GM19240 (cell line): Measurements from ENCODE around the gene PYGL.
"Not testable (repeated sequence)": the region's sequence is repeated elsewhere in the genome, so short reads cannot be mapped to it uniquely, and the experiment has no call there.

Source experiments
- DNase-seq: peaks from one replicate; pipeline ENCODE4 v3.0.0; 2011; ENCODE audit warnings: low spot score; ENCODE audit not compliant: insufficient read length

The PYGL gene

GRCh38 chr14:50928002-50928635, 16.2 kb downstream of the PYGL start:
- DNase-seq, result no peak

DNA sequence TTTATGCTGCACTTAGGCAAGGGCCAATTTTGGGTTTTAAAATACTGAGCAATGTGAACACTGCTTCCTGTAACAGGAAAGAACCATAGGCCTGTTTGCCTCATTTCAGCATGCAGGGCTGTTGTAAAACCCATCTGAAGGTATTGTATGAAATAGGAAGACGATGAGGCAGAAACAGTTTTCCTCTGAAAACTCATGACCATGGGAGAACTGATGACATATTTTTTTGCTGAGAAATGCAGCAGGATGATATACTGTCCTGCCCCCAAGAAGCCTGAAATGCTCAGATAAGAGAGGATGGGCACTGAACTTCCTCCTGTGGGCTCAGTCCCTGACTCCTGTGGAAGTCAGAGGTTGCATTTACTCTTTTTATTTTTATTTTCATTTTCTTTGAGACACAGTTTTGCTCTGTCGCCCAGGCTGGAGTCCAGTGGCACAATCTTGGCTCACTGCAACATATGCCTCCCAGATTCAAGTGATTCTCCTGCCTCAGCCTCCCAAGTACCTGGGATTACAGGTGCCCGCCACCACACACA, 17.4 kb downstream of the PYGL start:
- DNase-seq, result no peak

- DNase-seq, result no peak
Observed at GRCh38 chr14:50924843-50925242, 19.4 kb downstream of the PYGL start.

DNA sequence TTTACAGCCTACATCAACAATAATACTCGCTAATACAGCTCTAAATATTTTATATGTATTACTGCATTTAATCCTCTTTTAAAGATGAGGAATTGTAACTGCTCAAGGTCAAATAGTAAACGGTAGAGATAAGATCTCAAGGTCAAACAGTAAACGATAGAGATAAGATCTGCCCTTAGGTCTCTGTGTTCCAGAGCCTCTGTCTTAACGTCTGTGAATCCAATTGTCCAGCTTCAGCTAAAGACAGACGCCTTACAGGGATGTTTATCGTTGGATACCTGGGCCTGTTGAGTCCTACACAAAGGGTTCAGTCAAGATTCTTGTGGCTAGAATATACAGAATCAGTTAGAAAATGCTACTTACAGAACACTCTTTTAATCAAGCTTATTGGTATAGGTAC, 20.0 kb downstream of the PYGL start:
- DNase-seq, result no peak

DNA sequence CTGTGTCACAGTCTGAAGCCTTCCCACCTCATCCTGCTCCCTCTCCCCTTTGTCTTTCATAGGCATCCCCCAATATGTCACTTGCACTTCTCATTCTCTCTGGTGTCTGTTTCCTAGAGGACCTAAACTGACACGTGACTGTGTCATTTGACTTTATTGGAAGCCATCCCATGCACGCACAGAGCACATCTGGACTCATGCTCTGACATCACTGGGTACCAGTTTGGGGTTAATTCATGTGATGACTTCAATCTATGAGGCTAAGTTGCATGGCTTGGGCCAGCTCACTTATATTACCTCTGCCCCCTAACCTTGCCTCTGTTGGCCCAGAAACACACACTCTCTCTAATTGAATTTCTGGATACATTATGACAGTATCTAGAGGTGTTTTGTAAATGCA, 21.5 kb downstream of the PYGL start:
- no peak for DNase-seq

DNA sequence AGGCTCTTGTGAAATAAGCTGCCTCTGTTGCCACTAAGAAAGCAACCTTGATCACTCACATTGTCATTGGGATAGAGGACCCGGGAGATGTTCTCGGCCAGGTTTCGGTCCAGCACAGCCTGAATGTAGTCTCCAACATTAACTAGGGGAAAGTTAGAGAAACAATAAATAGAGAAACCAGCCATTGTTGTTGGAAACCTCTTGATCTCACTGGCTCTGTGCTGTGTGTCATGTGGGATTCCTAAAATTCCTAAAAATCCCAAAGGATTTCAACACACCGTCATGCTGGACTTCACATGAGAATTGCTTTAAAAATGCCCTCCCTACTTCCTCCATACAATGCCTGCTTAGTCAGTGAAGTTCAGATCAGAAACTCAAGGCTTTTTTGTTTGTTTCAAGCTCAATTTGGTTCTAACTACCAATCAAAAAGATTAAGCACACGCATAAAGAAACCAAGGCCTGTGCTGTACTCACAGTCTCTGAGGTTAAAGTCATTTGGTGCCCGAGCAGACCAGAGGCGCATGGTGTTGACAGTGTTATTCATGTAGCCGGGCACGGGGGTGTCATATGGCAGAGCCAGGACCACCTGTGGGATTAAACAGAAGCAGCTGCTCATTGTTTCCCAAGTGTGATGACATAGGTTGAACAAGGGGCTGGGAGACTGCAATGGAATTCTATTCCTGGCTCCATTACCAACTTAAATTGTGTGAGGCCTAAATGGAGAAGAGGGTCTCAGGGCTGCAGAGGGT, 23.6 kb downstream of the PYGL start:
- DNase-seq, result no peak

DNA sequence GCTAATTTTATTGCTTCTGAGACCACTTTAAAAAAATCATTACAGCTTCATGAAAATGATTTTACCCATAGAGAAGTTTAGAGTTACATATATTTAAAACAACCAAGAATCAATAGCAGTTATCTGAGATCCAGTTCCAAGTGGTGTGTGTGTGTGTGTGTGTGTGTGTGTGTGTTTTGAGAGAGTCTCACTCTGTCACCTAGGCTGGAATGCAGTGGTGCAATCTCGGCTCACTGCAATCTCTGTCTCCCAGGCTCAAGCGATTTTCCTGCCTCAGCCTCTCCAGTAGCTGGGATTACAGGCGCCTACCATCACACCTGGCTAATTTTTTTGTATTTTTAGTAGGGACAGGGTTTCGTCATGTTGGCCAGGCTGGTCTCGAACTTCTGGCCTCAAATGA, 24.8 kb downstream of the PYGL start:
- DNase-seq, result not testable (repeated sequence)

- no peak for DNase-seq
Observed at GRCh38 chr14:50917449-50917848, 26.8 kb downstream of the PYGL start.

DNA sequence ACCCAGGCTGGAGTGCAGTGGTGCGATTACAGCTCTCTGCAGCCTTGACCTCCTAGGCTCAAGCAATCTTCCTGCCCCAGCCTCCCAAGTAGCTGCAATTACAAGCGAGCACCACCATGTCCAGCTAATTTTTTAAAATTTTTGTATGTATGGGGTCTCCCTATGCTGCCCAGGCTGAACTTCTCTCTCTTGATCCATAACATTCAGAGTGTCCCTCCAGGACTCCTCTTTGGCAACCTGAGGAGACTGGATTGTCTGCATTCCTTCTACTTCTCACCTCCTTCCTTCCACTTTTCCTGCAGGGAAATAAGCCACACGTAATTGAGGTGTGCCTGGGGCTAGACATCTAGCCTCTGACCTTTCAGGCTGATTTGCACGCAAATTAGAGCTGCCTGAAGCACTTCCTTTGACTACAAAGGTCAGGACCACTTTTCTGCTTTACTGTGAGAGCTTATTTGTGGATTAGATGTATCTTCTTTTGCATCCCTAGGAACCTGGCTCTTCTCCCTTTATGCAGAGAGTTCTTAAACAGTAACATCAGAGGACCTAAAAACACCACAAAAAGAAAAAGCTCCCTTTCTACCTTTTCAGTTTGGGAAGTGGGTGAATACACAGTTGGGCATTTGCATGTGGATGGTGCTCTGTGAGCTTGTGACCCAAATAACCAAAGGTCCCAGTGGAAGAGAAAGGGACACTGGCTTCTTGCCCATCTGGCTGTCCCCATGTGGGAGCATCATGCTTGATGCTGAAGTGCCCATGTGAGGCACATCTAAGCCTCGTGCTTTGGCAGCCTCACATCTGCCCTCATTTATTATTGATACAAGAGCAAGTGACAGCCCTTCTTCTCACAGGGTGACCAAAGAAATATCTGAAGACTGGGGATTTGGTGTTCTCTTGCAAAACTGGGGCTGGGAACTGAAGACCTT, 33.5 kb downstream of the PYGL start:
- DNase-seq, result no peak

GRCh38 chr14:50906326-50907065, 37.8 kb downstream of the PYGL start:
- no peak for DNase-seq

GRCh38 chr14:50904719-50905118, 39.6 kb downstream of the PYGL start:
- DNase-seq, result no peak

GRCh38 chr14:50901361-50901760, 42.9 kb downstream of the PYGL start:
- DNase-seq, result no peak

DNA sequence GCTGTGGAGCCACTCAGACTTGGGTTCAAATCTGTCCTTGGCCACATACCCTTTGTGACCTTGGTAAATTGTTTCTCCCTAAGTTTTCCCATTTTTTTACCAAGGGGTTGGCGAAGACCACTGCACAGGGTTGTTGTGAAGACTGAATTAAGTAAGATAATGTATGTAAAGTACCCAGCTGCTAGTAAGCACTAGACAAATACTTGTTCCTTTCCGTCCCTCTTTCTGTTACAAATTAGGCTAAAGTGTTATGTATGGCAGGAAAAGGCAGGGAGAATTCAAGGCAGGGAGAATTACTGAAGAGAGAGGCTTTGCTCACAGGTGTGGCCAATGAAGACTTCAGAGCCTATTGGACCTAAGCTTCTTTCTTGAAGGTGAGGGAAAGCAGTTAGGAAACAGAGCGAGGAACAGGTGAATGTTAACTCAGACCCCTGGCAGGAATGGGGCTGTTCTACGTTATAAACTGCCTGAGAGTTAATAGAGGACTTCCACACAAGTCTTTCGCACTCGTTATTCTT, 46.6 kb downstream of the PYGL start:
- DNase-seq, result no peak

GRCh38 chr14:50897005-50897404, 47.3 kb downstream of the PYGL start:
- not testable (repeated sequence) for DNase-seq

DNA sequence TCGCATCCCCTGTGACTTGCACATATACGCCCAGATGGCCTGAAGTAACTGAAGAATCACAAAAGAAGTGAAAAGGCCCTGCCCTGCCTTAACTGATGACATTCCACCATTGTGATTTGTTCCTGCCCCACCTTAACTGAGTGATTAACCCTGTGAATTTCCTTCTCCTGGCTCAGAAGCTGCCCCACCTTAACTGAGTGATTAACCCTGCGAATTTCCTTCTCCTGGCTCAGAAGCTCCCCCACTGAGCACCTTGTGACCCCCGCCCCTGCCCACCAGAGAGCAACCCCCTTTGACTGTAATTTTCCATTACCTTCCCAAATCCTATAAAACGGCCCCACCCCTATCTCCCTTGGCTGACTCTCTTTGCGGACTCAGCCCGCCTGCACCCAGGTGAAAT, 47.9 kb downstream of the PYGL start:
- DNase-seq, result not testable (repeated sequence)

- no peak for DNase-seq
Observed at GRCh38 chr14:50892255-50892654, 52.0 kb downstream of the PYGL start.

DNA sequence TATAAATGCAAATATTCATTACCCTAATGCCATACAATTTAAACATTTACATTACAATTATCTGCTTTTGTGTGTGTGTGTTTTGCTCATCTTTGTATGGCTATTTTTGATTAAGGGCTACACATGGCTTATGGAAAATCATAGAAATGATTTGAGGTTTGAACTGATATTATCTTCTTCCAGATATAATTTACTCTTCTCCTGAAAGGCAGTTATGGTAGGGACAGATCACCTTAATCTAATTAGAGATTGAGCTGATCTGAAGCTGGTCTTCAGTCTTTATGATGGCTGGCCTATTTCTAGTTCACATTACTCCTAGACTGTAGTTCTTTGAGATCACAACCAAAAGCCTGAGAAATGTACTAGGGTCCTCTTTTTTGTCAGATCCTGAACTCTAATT, 56.8 kb downstream of the PYGL start:
- no peak for DNase-seq

GRCh38 chr14:50883827-50884197, 60.5 kb downstream of the PYGL start:
- no peak for DNase-seq

GRCh38 chr14:50882932-50883826, 61.1 kb downstream of the PYGL start:
- DNase-seq, result no peak
